Measurements from ENCODE around the gene PCLO.
"Not testable (repeated sequence)": the region's sequence is repeated elsewhere in the genome, so short reads cannot be mapped to it uniquely, and the experiment has no call there.

PCLO gene

GRCh38 chr7:82957521-82957920 is 205.2 kb downstream of the PCLO start:
- no peak for DNase-seq

- no peak for DNase-seq
Observed at GRCh38 chr7:82953324-82954027, 209.2 kb downstream of the PCLO start.

DNA sequence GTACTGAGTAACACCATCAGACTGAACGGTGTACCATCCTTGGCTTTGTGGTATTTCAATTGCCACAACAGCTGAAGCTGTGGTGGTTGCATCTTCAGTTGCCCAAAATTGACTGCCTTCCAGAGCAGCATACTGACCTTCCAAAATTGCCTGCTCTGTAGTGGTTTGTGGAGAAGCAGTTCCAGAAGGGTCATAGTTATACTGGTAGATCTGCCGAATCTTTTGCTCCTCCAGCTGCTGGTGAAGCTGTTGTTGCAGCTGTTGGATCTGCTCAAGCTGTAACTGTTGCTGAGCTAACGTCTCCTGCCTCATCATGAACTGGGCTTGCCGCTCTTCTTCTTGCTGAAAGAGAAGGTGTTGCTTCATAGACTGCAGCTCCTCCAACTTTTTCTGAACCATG is 212.2 kb downstream of the PCLO start:
- DNase-seq, result no peak

DNA sequence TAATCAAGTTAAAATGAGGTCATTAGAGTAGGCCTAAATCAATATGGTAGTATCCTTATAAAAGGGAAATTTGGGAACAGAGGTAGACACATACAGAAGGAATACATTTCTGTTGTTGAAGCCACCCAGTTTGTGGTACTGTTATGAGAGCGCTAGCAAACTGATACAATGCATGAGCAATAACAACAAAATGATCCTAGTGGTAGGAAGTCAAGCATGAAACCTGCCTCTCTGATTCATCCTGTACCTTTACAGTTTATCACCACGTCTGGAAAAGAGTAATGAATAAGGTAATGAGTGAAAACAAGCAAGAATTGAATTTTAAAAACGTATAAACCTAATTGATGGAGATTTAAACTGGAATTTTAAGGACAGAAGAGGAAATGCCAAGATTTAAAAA is 217.2 kb downstream of the PCLO start:
- DNase-seq, result no peak

- DNase-seq, result no peak
Observed at GRCh38 chr7:82945056-82945455, 217.6 kb downstream of the PCLO start.

GRCh38 chr7:82932516-82932915 is 230.2 kb downstream of the PCLO start:
- DNase-seq, result no peak

DNA sequence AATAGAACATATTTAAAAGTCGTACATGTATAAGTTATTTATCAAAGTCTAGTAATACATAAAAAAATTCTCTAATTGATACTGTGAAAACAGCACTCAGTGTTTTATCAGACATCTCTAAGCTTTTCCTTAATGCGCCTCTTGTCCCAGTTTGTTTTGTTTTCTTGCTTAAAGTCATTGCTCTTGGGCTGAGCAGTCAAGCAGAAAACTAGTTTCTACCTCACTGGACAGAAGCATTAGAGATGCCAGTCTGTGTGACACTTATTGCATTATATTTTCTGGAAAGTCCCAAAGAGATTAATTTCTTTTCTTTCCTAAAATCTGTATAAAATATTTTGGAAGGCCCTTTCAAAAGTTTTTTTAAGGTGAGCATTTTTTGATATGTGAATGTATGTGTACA is 236.2 kb downstream of the PCLO start:
- DNase-seq, result no peak

DNA sequence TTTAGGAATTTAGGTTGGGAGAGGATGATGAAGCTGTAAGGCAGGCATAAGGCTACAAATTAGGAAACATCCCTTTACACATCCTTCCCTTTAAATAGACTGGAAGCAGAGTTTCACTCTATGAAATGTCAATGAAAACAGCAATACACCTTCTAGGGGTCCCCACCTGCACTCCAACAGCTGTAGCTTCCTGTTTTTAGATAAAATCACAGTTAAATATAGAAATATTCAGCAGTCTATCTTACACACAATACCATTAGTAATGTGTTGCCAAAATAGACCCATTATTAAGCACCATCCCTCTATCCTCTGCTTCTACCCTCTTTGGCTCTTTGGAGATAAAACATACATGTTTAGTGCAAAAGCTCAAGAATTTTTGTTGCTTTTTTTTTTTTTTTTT is 237.4 kb downstream of the PCLO start:
- DNase-seq, result no peak

- no peak for DNase-seq
Observed at GRCh38 chr7:82906502-82906901, 256.2 kb downstream of the PCLO start.

- DNase-seq, result no peak
Observed at GRCh38 chr7:82904871-82905270, 257.8 kb downstream of the PCLO start.

DNA sequence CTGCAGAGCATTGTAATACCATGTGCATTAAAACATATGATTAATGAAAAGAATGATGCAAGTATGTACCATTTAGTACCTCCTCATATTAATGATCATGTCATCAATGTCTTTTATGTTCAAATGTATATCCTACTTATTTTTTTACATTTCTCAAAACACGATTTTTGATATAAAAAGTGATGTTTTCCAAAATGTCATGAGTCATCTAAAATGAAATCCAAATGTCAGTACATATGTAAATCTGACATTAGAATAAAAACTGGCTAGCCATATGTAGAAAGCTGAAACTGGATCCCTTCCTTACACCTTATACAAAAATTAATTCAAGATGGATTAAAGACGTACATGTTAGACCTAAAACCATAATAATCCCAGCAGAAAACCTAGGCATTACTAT is 261.6 kb downstream of the PCLO start:
- not testable (repeated sequence) for DNase-seq

GRCh38 chr7:82897500-82897899 is 265.2 kb downstream of the PCLO start:
- DNase-seq, result no peak

GRCh38 chr7:82894341-82894740 is 268.3 kb downstream of the PCLO start:
- DNase-seq, result not testable (repeated sequence)

GRCh38 chr7:82886324-82886723 is 276.4 kb downstream of the PCLO start:
- no peak for DNase-seq

GRCh38 chr7:82865856-82866255 is 296.8 kb downstream of the PCLO start:
- DNase-seq, result no peak

GRCh38 chr7:82859106-82859850 is 303.4 kb downstream of the PCLO start:
- no peak for DNase-seq

DNA sequence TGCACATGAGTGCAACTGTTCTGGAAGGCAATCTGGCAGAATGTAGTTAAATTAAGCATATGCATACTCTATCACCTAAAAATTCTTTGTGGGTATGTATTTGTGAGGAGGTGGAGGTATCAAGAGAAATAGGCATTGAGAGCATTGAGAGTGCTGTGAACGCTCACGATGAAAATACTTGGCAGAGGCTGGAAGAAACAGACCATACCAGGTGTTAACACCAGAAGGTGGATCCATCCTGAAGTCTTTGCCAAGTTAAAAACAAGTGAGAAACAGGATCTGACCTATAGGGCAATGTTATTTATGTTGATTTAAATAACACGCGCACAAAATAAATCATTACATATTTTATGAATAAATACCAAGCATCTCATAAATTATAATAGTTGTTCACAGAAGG is 311.6 kb downstream of the PCLO start:
- DNase-seq, result no peak

DNA sequence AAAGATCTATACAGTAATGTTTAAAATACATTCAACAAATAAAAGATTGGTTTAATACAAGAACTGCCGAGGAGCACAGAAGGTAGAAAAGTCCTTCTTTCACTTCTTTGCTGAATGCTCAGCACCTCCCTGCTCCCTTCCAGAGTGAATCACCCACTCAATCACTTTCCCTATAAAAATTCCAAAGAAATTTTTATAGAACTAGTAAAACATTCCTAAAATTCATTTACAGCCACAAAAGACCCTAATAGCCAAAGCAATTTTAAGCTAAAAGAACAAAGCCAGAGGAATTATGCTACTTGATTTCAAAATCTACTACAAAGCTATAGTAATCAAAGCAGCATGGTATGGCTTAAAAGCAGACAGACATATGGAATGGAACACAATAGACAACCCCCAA is 320.9 kb downstream of the PCLO start:
- no peak for DNase-seq

GRCh38 chr7:82840061-82840460 is 322.6 kb downstream of the PCLO start:
- no peak for DNase-seq

- DNase-seq, result no peak
Observed at GRCh38 chr7:82839555-82839954, 323.1 kb downstream of the PCLO start.

- DNase-seq, result no peak
Observed at GRCh38 chr7:82839063-82839462, 323.6 kb downstream of the PCLO start.

- no peak for DNase-seq
Observed at GRCh38 chr7:82838314-82838713, 324.4 kb downstream of the PCLO start.

DNA sequence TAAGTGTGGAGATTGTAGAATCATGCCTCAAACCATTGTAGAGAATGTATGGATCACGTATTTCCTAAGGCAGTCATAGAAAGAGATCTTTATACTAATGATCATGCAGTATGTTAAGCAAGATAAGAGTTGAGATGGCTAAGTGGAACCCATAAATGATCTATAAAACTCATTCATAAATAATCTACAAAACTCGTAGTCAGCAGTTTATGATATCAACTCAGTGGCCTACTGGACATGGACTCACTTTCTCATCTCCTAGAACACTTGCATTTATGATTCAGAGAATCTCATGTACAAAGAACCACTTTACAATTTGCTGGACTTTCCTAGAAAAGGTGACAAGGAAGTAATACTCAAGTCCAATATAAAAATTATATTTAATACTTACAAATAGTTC is 339.6 kb downstream of the PCLO start:
- DNase-seq, result no peak

DNA sequence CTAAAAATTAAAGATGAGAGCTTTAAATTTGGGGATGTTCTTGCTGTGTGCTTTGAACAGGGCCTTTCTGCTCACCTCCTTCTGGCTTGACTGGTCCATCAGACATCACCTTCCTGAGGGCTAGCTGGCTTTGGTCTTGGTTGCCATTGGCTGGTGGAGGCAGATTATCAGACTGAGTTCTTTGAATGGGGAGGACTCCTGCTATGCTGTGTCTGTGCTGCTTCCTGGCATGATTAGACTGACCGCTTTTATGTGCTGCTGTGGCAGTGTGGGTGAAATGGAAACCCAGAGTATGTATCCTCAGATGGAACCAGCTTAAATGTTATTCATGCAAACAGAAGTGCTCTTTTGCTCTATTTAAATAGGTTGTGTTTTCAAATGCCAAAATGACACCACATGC is 341.6 kb downstream of the PCLO start:
- no peak for DNase-seq

- DNase-seq, result no peak
Observed at GRCh38 chr7:82818171-82818570, 344.5 kb downstream of the PCLO start.

All from NCI-H510A treated with DMSO at 0.1 percent for 48 hours (cell line).